H1 (cell line): ENCODE measurements around the gene HBQ1. TPM values are rescaled to one million over a fixed set of nuclear protein-coding genes. Genes with fewer than 3 reads are reported as not detected.
"Not testable (repeated sequence)": the region's sequence is repeated elsewhere in the genome, so short reads cannot be mapped to it uniquely, and the experiment has no call there.

Source experiments
- CTCF ChIA-PET: fragments of 300-600 bp; sonication (Branson Sonifier 250); formaldehyde crosslinking; loops from one replicate; lab custom pipeline; 2021; ENCODE audit not compliant: partially characterized antibody; lab: Charles Lee
- POLR2A ChIA-PET: fragments of 300-600 bp; sonication (Branson Sonifier 250); formaldehyde crosslinking; loops from one replicate; lab custom pipeline; 2021; ENCODE audit warnings: inconsistent platforms; ENCODE audit not compliant: partially characterized antibody; lab: Charles Lee
- DNase-seq, 2 experiments: peaks; one replicate each; pipeline versions ENCODE4 v3.0.0 to v3.0.0-alpha.2; 2010 to 2022; ENCODE audit warnings: low spot score in 2 of 2, low read depth in 1 of 2, mixed read lengths in 1 of 2
- FAIRE-seq: peaks from 2 replicates; lab custom pipeline; 2011; peaks lifted over from hg19 to GRCh38; lab: Jason Lieb, UNC
- H2AFZ ChIP-seq: 2 replicates; pipeline ENCODE4 v1.8.1; 2012; ENCODE audit warnings: low read length, inconsistent platforms
- H2AK5ac ChIP-seq: 2 replicates; pipeline ENCODE4 v1.6.1; 2013; ENCODE audit warnings: low read depth, low read length
- H2BK120ac ChIP-seq: replicated peaks from 2 replicates; pipeline ENCODE3; 2013; ENCODE audit warnings: low read depth, low read length, inconsistent platforms
- H2BK12ac ChIP-seq: 2 replicates; pipeline ENCODE4 v1.6.1; 2013; ENCODE audit warnings: low read depth, low read length
- H2BK15ac ChIP-seq: 2 replicates; pipeline ENCODE4 v1.6.1; 2013; ENCODE audit warnings: low read length
- H2BK20ac ChIP-seq: 2 replicates; pipeline ENCODE4 v1.6.1; 2013; ENCODE audit warnings: low read length
- H2BK5ac ChIP-seq: 2 replicates; pipeline ENCODE4 v1.6.1; 2013; ENCODE audit warnings: low read depth, low read length
- H3K14ac ChIP-seq: 2 replicates; pipeline ENCODE4 v1.6.1; 2013; ENCODE audit warnings: inconsistent platforms; ENCODE audit not compliant: insufficient read length
- H3K18ac ChIP-seq: 2 replicates; pipeline ENCODE4 v1.6.1; 2013; ENCODE audit warnings: low read length; ENCODE audit errors: extremely low read depth
- H3K23ac ChIP-seq: 2 replicates; pipeline ENCODE4 v1.6.1; 2013; ENCODE audit warnings: inconsistent platforms; ENCODE audit not compliant: insufficient read length
- H3K23me2 ChIP-seq: 2 replicates; pipeline ENCODE4 v1.6.1; 2013; ENCODE audit warnings: low read depth, low read length
- H3K27ac ChIP-seq: 2 replicates; pipeline ENCODE4 v1.6.1; 2011; ENCODE audit warnings: low read depth, low read length, inconsistent platforms
- H3K27me3 ChIP-seq, 4 experiments: replicated peaks in 1 of 4; 1 replicate in 1 of 4; 2 replicates in 3 of 4; pipeline versions ENCODE4 v1.6.1 to v1.8.1; 2011 to 2013; ENCODE audit warnings: low read length in 3 of 4, mild to moderate bottlenecking in 3 of 4, inconsistent platforms in 2 of 4, mixed read lengths in 2 of 4, moderate library complexity in 1 of 4; ENCODE audit not compliant: control insufficient read depth in 3 of 4, insufficient read depth in 3 of 4; ENCODE audit errors: extremely low read depth in 1 of 4
- H3K36me3 ChIP-seq, 4 experiments: 2 replicates each; pipeline versions ENCODE4 v1.6.1 to v1.8.1; 2011 to 2013; ENCODE audit warnings: mild to moderate bottlenecking in 4 of 4, low read length in 3 of 4, moderate library complexity in 2 of 4, control low read depth in 1 of 4, inconsistent platforms in 1 of 4; ENCODE audit not compliant: insufficient read depth in 4 of 4, control insufficient read depth in 2 of 4
- H3K4ac ChIP-seq: replicated peaks from 2 replicates; pipeline ENCODE3; 2013; ENCODE audit warnings: low read length, low read depth, mixed read lengths, inconsistent platforms; ENCODE audit not compliant: insufficient read length
- H3K4me1 ChIP-seq, 4 experiments: replicated peaks in 1 of 4; 1 replicate in 1 of 4; 2 replicates in 3 of 4; pipeline versions ENCODE4 v1.6.1 to v1.8.1; 2011 to 2013; ENCODE audit warnings: low read length in 3 of 4, inconsistent platforms in 2 of 4, mixed read lengths in 1 of 4; ENCODE audit not compliant: insufficient read depth in 4 of 4, control insufficient read depth in 3 of 4
- H3K4me2 ChIP-seq, 2 experiments: 2 replicates each; pipeline versions ENCODE4 v1.6.1 to v1.8.1; 2011 to 2013; ENCODE audit warnings: low read depth in 2 of 2, low read length in 2 of 2, control low read depth in 1 of 2, inconsistent platforms in 1 of 2, mild to moderate bottlenecking in 1 of 2; ENCODE audit not compliant: insufficient read depth in 1 of 2
- H3K4me3 ChIP-seq, 4 experiments: fragments of 200-600, 300-600 bp in 1 of 4; sonication (generic), shearing (Covaris generic), sonication (Bioruptor Twin) in 1 of 4; 2 replicates each; pipeline versions ENCODE4 v1.5.1 to v1.8.1; 2011 to 2016; ENCODE audit warnings: low read length in 4 of 4, low read depth in 3 of 4, control low read depth in 2 of 4, inconsistent platforms in 2 of 4, mild to moderate bottlenecking in 2 of 4, mixed read lengths in 1 of 4, moderate library complexity in 1 of 4; ENCODE audit not compliant: insufficient read depth in 2 of 4; ENCODE audit errors: extremely low read depth in 1 of 4
- H3K56ac ChIP-seq: replicated peaks from 2 replicates; pipeline ENCODE3; 2013; ENCODE audit warnings: low read depth, mild to moderate bottlenecking, mixed read lengths, low read length, inconsistent platforms; ENCODE audit not compliant: insufficient read length
- H3K79me1 ChIP-seq: 2 replicates; pipeline ENCODE4 v1.6.1; 2013; ENCODE audit warnings: low read depth, low read length, control low read depth
- H3K79me2 ChIP-seq, 2 experiments: 2 replicates each; pipeline versions ENCODE4 v1.6.1 to v1.8.1; 2012 to 2013; ENCODE audit warnings: low read length in 2 of 2, mild to moderate bottlenecking in 2 of 2, inconsistent platforms in 1 of 2; ENCODE audit not compliant: insufficient read depth in 2 of 2, control insufficient read depth in 1 of 2
- H3K9ac ChIP-seq, 4 experiments: replicated peaks in 1 of 4; 1 replicate in 1 of 4; 2 replicates in 3 of 4; pipeline versions ENCODE4 v1.6.1 to v1.8.1; 2011 to 2013; ENCODE audit warnings: low read depth in 3 of 4, low read length in 3 of 4, control low read depth in 2 of 4, mild to moderate bottlenecking in 2 of 4, moderate library complexity in 2 of 4, inconsistent platforms in 1 of 4; ENCODE audit errors: extremely low read depth in 1 of 4
- H3K9me3 ChIP-seq, 2 experiments: 2 replicates each; pipeline versions ENCODE4 v1.6.1 to v1.8.1; 2012 to 2013; ENCODE audit warnings: mild to moderate bottlenecking in 2 of 2, moderate library complexity in 2 of 2, control low read depth in 1 of 2, inconsistent platforms in 1 of 2, low read depth in 1 of 2, low read length in 1 of 2, mixed read lengths in 1 of 2; ENCODE audit not compliant: insufficient read depth in 2 of 2
- H4K20me1 ChIP-seq, 2 experiments: replicated peaks in 1 of 2; 2 replicates each; pipeline versions ENCODE3 to v1.8.1; 2011 to 2013; ENCODE audit warnings: inconsistent platforms in 2 of 2, low read length in 2 of 2, mild to moderate bottlenecking in 1 of 2; ENCODE audit not compliant: insufficient read depth in 2 of 2, control insufficient read depth in 1 of 2
- H4K5ac ChIP-seq: 2 replicates; pipeline ENCODE4 v1.6.1; 2013; ENCODE audit warnings: low read length, low read depth, mixed read lengths, inconsistent platforms; ENCODE audit not compliant: insufficient read length
- H4K8ac ChIP-seq: 2 replicates; pipeline ENCODE4 v1.8.0; 2013; ENCODE audit warnings: mild to moderate bottlenecking, moderate library complexity, low read length, inconsistent platforms; ENCODE audit not compliant: insufficient read depth; ENCODE audit errors: extremely low read depth
- H4K91ac ChIP-seq: replicated peaks from 2 replicates; pipeline ENCODE3; 2013; ENCODE audit warnings: low read length, mixed read lengths, inconsistent platforms; ENCODE audit not compliant: insufficient read length
- WGBS, 2 experiments: shearing (Covaris generic) in 1 of 2; methylation state at CpG; one replicate each; pipeline versions ENCODE4 v1.1.6 to v1.1.7; 2013 to 2015; ENCODE audit warnings: low lambda C conversion rate in 2 of 2, mixed read lengths in 2 of 2, inconsistent platforms in 1 of 2, low coverage in 1 of 2, missing lambda C conversion rate in 1 of 2; ENCODE audit not compliant: insufficient replicate concordance in 2 of 2, insufficient coverage in 1 of 2, insufficient read length in 1 of 2; ENCODE audit errors: extremely low coverage in 1 of 2, missing lambda C conversion rate in 1 of 2; 5-methylcytosine and 5-hydroxymethylcytosine counted together
- polyA plus RNA-seq, 7 experiments: library from polyadenylated mRNA; depleted of rRNA in 3 of 7; stranded (reverse) in 5 of 7; unstranded in 2 of 7; fragments of >200 nt in 5 of 7; fragments of 200-250 nt in 2 of 7; gene quantifications; 1 replicate in 5 of 7; 2 replicates in 1 of 7; 4 replicates in 1 of 7; pipeline versions ENCODE4 v1.2.1 to v1.2.3, GENCODE V29; 2011 to 2013; ENCODE audit warnings: missing spikeins in 2 of 7, mixed read lengths in 2 of 7
- total RNA-seq: library from RNA; stranded (reverse); fragmentation: NEBNext Ultra II Directional; extraction: Animal tissue kit (Norgen Biotek cat#: 25700); gene quantifications from 2 replicates; pipeline ENCODE4 v1.2.1, GENCODE V29; 2021

The HBQ1 gene
- total and polyA plus RNA-seq, 2 of the 8 experiments (the other 6 are each of a cell fraction or from before 2014, with no cell fraction given) = 2.9 to 17.1 TPM

GRCh38 chr16:163696-164095 is 16.6 kb upstream of the HBQ1 start:
- WGBS, 2 experiments = no CpG with 5 or more reads among the region's 3 CpGs
- CTCF ChIA-PET, H2BK12ac ChIP-seq, H2BK5ac ChIP-seq, FAIRE-seq, H3K23ac ChIP-seq, H2AFZ ChIP-seq, H2AK5ac ChIP-seq, H3K4me2 ChIP-seq, H3K14ac ChIP-seq, H4K20me1 ChIP-seq, H2BK15ac ChIP-seq, H3K9me3 ChIP-seq, H3K36me3 ChIP-seq, H4K8ac ChIP-seq, H3K23me2 ChIP-seq, H3K27ac ChIP-seq, H3K4me3 ChIP-seq, DNase-seq, H3K9ac ChIP-seq, H3K56ac ChIP-seq, H2BK20ac ChIP-seq, H4K91ac ChIP-seq, H3K79me2 ChIP-seq, H2BK120ac ChIP-seq, H4K5ac ChIP-seq, POLR2A ChIA-PET, H3K4ac ChIP-seq, H3K18ac ChIP-seq, H3K79me1 ChIP-seq: not testable (repeated sequence)
- H3K4me1 ChIP-seq = peaks cover 0 to 18% (median 13%) of the 10 kb centered on the region in 4 experiments; a peak in 6 of 7 replicates
- H3K27me3 ChIP-seq = peaks cover 29 to 46% (median 46%) of the 10 kb centered on the region in 4 experiments
